ENCODE measurements around the gene PMEPA1.

PMEPA1 gene

GRCh38 chr20:57746832-57747404 is 37.1 kb upstream of the PMEPA1 start:
- no peak for DNase-seq (ENCODE audit: extremely low read depth, low read depth)
- no peak overlapping the region for H3K4me3 ChIP-seq (replicated peaks; ENCODE audit: low read depth, low read length)
- TF ChIP-seq CTCF (IDR thresholded peaks at IDR 0.05; ENCODE audit: low read depth, low read length, missing control alignments): no peak

- no peak overlapping the region for H3K4me3 ChIP-seq (replicated peaks; ENCODE audit: low read depth, low read length)
- DNase-seq (ENCODE audit: extremely low read depth, low read depth): no peak
- TF ChIP-seq CTCF (IDR thresholded peaks at IDR 0.05; ENCODE audit: low read depth, low read length, missing control alignments): no peak
Measured at GRCh38 chr20:57746201-57746600, 36.4 kb upstream of the PMEPA1 start.

- no peak overlapping the region for H3K4me3 ChIP-seq (replicated peaks; ENCODE audit: low read depth, low read length)
- no peak for DNase-seq (ENCODE audit: extremely low read depth, low read depth)
- no peak for TF ChIP-seq CTCF (IDR thresholded peaks at IDR 0.05; ENCODE audit: low read depth, low read length, missing control alignments)
Measured at GRCh38 chr20:57744206-57744605, 34.4 kb upstream of the PMEPA1 start.

- DNase-seq (ENCODE audit: extremely low read depth, low read depth): no peak
- no peak overlapping the region for H3K4me3 ChIP-seq (replicated peaks; ENCODE audit: low read depth, low read length)
- TF ChIP-seq CTCF (IDR thresholded peaks at IDR 0.05; ENCODE audit: low read depth, low read length, missing control alignments): no peak
Measured at GRCh38 chr20:57743450-57744095, 33.8 kb upstream of the PMEPA1 start.

GRCh38 chr20:57742507-57743181 is 32.8 kb upstream of the PMEPA1 start:
- TF ChIP-seq CTCF (IDR thresholded peaks at IDR 0.05; ENCODE audit: low read depth, low read length, missing control alignments): no peak
- H3K4me3 ChIP-seq (replicated peaks; ENCODE audit: low read depth, low read length): no peak overlapping the region
- no peak for DNase-seq (ENCODE audit: extremely low read depth, low read depth)

GRCh38 chr20:57738484-57738883 is 28.7 kb upstream of the PMEPA1 start:
- no peak for TF ChIP-seq CTCF (IDR thresholded peaks at IDR 0.05; ENCODE audit: low read depth, low read length, missing control alignments)
- no peak for DNase-seq (ENCODE audit: extremely low read depth, low read depth)
- no peak overlapping the region for H3K4me3 ChIP-seq (replicated peaks; ENCODE audit: low read depth, low read length)
